K562 (cell line): ENCODE data around the gene SURF4. TPM values are rescaled to one million over a fixed set of nuclear protein-coding genes. Genes with fewer than 3 reads are reported as not detected.

Source experiments
- CBX1 ChIP-seq: sonication (generic); IDR thresholded peaks from 2 replicates; pipeline ENCODE4 v1.6.1; 2016; ENCODE audit warnings: antibody characterized with exemption, low read depth, mild to moderate bottlenecking
- GTF2E2 ChIP-seq: fragments of 200-800 bp; sonication (Bioruptor generic); IDR thresholded peaks from 2 replicates; pipeline ENCODE4 v1.6.1; 2016; ENCODE audit warnings: missing genetic modification characterization, missing compliant biosample characterization
- HNRNPLL ChIP-seq: fragments of 200-400 bp; formaldehyde crosslinking; IDR thresholded peaks from 2 replicates; pipeline ENCODE4 v1.6.1; 2017; ENCODE audit warnings: low read length, low read depth, mild to moderate bottlenecking; ENCODE audit not compliant: poor library complexity, severe bottlenecking
- MCM3 ChIP-seq: fragments of 450-650 bp; IDR thresholded peaks from 2 replicates; pipeline ENCODE4 v1.6.1; 2016
- MYBL2 ChIP-seq, 2 experiments: fragments of 450-650 bp in 1 of 2; sonication (generic) in 1 of 2; formaldehyde crosslinking in 1 of 2; IDR thresholded peaks; 2 replicates each; pipeline versions ENCODE4 v1.6.1 to v1.8.1; 2017 to 2022; ENCODE audit warnings: borderline replicate concordance in 1 of 2, inconsistent platforms in 1 of 2, low read depth in 1 of 2, mild to moderate bottlenecking in 1 of 2, missing genetic modification reagents in 1 of 2, moderate library complexity in 1 of 2
- NCOA4 ChIP-seq: fragments of 450-650 bp; IDR thresholded peaks from 2 replicates; pipeline ENCODE4 v1.6.1; 2018; ENCODE audit warnings: mild to moderate bottlenecking; ENCODE audit not compliant: partially characterized antibody
- RBM25 ChIP-seq: fragments of 200-400 bp; formaldehyde crosslinking; IDR thresholded peaks from 2 replicates; pipeline ENCODE4 v1.6.1; 2018; ENCODE audit warnings: low read length, low read depth, moderate library complexity; ENCODE audit not compliant: severe bottlenecking
- RBM34 ChIP-seq: fragments of 200-400 bp; formaldehyde crosslinking; IDR thresholded peaks from 2 replicates; pipeline ENCODE4 v1.6.1; 2018; ENCODE audit warnings: low read length, borderline replicate concordance; ENCODE audit not compliant: insufficient read depth
- RNF2 ChIP-seq: sonication (generic); IDR thresholded peaks from 2 replicates; pipeline ENCODE4 v1.6.1; 2016
- SIN3A ChIP-seq, 2 experiments: fragments of 150-350 bp in 1 of 2; IDR thresholded peaks; 2 replicates each; pipeline ENCODE4 v1.6.1; 2011 to 2016; ENCODE audit warnings: borderline replicate concordance in 2 of 2, low read depth in 2 of 2, low read length in 2 of 2, mild to moderate bottlenecking in 2 of 2, moderate library complexity in 2 of 2; ENCODE audit not compliant: control insufficient read depth in 1 of 2
- SMAD4 ChIP-seq: fragments of 250-450 bp; sonication (Bioruptor Pico); conservative IDR thresholded peaks from 2 replicates; pipeline ENCODE4 v1.8.0; 2021; ENCODE audit warnings: inconsistent platforms, mild to moderate bottlenecking, moderate library complexity
- SMARCE1 ChIP-seq: fragments of 450-650 bp; IDR thresholded peaks from 2 replicates; pipeline ENCODE4 v1.7.1; 2016; ENCODE audit warnings: mild to moderate bottlenecking
- TBL1XR1 ChIP-seq, 2 experiments: IDR thresholded peaks; 2 replicates each; pipeline ENCODE4 v1.6.1; 2012; ENCODE audit warnings: improper control_type of control experiment in 2 of 2, low read length in 2 of 2, mild to moderate bottlenecking in 1 of 2
- U2AF1 ChIP-seq: fragments of 200-400 bp; formaldehyde crosslinking; optimal IDR thresholded peaks from 2 replicates; pipeline ENCODE3; 2017; ENCODE audit warnings: mild to moderate bottlenecking, low read depth, low read length, moderate library complexity
- XRCC3 ChIP-seq: fragments of 450-650 bp; IDR thresholded peaks from 2 replicates; pipeline ENCODE4 v1.6.1; 2017; ENCODE audit warnings: mild to moderate bottlenecking, moderate library complexity
- ZNF121 ChIP-seq: sonication (generic); formaldehyde crosslinking; conservative IDR thresholded peaks from 2 replicates; pipeline ENCODE4 v1.8.0; 2022; ENCODE audit warnings: missing genetic modification reagents
- ZNF134 ChIP-seq: fragments of 250-450 bp; sonication (Bioruptor Pico); conservative IDR thresholded peaks from 2 replicates; pipeline ENCODE4 v1.4.0; 2020
- ZNF507 ChIP-seq: conservative IDR thresholded peaks from 2 replicates; pipeline ENCODE4 v1.6.1; 2017; ENCODE audit warnings: missing genetic modification characterization, missing compliant biosample characterization
- polyA plus RNA-seq, 8 experiments: library from polyadenylated mRNA; depleted of rRNA in 4 of 8; stranded (reverse) in 5 of 8; unstranded in 3 of 8; fragments of >200 nt; fragmentation: Nextera tagmentation in 2 of 8; fragmentation: Illumina TruSeq in 1 of 8; extraction: Ambion mirVana in 2 of 8; extraction: Trizol in 1 of 8; gene quantifications; 2 replicates each; pipeline versions ENCODE4 v1.2.1 to v1.2.3, GENCODE V29; 2011 to 2014; ENCODE audit warnings: inconsistent platforms in 1 of 8, missing spikeins in 1 of 8
- total RNA-seq, 7 experiments: library from RNA; depleted of rRNA in 6 of 7; stranded (reverse); fragments of >200 nt in 6 of 7; fragmentation: Illumina TruSeq in 2 of 7; extraction: Trizol in 2 of 7; gene quantifications; 2 replicates each; pipeline versions ENCODE4 v1.2.1 to v1.2.3, GENCODE V29; 2011 to 2021; ENCODE audit warnings: low replicate concordance in 1 of 7
- TF ChIP-seq, protein P1 (sequence below): fragments of 250-450 bp; sonication (Bioruptor Pico); IDR thresholded peaks from 2 replicates; pipeline ENCODE4 v1.4.0; 2020; ENCODE audit warnings: mild to moderate bottlenecking
- TF ChIP-seq, protein P2 (sequence below): sonication (generic); formaldehyde crosslinking; IDR thresholded peaks from 2 replicates; pipeline ENCODE4 v1.5.0; 2020; ENCODE audit warnings: missing genetic modification reagents
- TF ChIP-seq, protein P3 (sequence below): fragments of 250-450 bp; sonication (Bioruptor Pico); IDR thresholded peaks from 2 replicates; pipeline ENCODE4 v1.4.0; 2020
- TF ChIP-seq, protein P4 (sequence below), 2 experiments: fragments of 200-800 bp in 1 of 2; sonication (Bioruptor generic) in 1 of 2; sonication (generic) in 1 of 2; formaldehyde crosslinking in 1 of 2; IDR thresholded peaks in 1 of 2; conservative IDR thresholded peaks in 1 of 2; 2 replicates each; pipeline versions ENCODE4 v1.5.0 to v1.6.1; 2016 to 2020; ENCODE audit warnings: missing compliant biosample characterization in 1 of 2, missing genetic modification characterization in 1 of 2, missing genetic modification reagents in 1 of 2

SURF4 gene
- total and polyA plus RNA-seq, 9 of the 15 experiments (the other 6 are each of a cell fraction or from before 2014, with no cell fraction given), result 8.4 to 176 (median 130) TPM

- TF ChIP-seq SMAD4 (CRISPR knock-in tag) (0 out of 2 replicates have a peak, but pooled peaks have one; percentile 19), U2AF1 (peak; percentile 83), RBM25 (peak; percentile 77), TBL1XR1 (IDR thresholded peaks at IDR 0.05; ENCODE audit: low read length in 2 of 2) (peak; percentile 58 to 71; a peak in 1 of 4 replicates), SMARCE1 (no peak), NCOA4 (peak; percentile 100), GTF2E2 (tag) (peak; percentile 73; the same call in 1 of the 2 replicates), ZNF507 (tag) (no peak), RBM34 (no peak), HNRNPLL (peak; percentile 53), CBX1 (peak; percentile 91), SIN3A (IDR thresholded peaks at IDR 0.05; ENCODE audit: borderline replicate concordance in 2 of 2, control insufficient read depth in 1 of 2, low read depth in 2 of 2, low read length in 2 of 2) (peak; percentile 90 to 96), XRCC3 (no peak), MCM3 (no peak), ZNF121 (no peak), RNF2 (peak; percentile 92), MYBL2 (IDR thresholded peaks at IDR 0.05; ENCODE audit: low read depth) (no peak), MYBL2 (CRISPR knock-in tag; IDR thresholded peaks at IDR 0.05; ENCODE audit: borderline replicate concordance) (no peak), ZNF134 (CRISPR knock-in tag) (no peak)
- TF ChIP-seq, protein P1, sequence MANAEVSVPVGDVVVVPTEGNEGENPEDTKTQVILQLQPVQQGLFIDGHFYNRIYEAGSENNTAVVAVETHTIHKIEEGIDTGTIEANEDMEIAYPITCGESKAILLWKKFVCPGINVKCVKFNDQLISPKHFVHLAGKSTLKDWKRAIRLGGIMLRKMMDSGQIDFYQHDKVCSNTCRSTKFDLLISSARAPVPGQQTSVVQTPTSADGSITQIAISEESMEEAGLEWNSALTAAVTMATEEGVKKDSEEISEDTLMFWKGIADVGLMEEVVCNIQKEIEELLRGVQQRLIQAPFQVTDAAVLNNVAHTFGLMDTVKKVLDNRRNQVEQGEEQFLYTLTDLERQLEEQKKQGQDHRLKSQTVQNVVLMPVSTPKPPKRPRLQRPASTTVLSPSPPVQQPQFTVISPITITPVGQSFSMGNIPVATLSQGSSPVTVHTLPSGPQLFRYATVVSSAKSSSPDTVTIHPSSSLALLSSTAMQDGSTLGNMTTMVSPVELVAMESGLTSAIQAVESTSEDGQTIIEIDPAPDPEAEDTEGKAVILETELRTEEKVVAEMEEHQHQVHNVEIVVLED (CRISPR knock-in tag), result peak; percentile 85
- TF ChIP-seq, protein P2, sequence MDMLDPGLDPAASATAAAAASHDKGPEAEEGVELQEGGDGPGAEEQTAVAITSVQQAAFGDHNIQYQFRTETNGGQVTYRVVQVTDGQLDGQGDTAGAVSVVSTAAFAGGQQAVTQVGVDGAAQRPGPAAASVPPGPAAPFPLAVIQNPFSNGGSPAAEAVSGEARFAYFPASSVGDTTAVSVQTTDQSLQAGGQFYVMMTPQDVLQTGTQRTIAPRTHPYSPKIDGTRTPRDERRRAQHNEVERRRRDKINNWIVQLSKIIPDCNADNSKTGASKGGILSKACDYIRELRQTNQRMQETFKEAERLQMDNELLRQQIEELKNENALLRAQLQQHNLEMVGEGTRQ, result peak; percentile 3
- TF ChIP-seq, protein P3, sequence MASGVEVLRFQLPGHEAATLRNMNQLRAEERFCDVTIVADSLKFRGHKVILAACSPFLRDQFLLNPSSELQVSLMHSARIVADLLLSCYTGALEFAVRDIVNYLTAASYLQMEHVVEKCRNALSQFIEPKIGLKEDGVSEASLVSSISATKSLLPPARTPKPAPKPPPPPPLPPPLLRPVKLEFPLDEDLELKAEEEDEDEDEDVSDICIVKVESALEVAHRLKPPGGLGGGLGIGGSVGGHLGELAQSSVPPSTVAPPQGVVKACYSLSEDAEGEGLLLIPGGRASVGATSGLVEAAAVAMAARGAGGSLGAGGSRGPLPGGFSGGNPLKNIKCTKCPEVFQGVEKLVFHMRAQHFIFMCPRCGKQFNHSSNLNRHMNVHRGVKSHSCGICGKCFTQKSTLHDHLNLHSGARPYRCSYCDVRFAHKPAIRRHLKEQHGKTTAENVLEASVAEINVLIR, result peak; percentile 13; the same call in 1 of the 2 replicates
- TF ChIP-seq, protein P4, sequence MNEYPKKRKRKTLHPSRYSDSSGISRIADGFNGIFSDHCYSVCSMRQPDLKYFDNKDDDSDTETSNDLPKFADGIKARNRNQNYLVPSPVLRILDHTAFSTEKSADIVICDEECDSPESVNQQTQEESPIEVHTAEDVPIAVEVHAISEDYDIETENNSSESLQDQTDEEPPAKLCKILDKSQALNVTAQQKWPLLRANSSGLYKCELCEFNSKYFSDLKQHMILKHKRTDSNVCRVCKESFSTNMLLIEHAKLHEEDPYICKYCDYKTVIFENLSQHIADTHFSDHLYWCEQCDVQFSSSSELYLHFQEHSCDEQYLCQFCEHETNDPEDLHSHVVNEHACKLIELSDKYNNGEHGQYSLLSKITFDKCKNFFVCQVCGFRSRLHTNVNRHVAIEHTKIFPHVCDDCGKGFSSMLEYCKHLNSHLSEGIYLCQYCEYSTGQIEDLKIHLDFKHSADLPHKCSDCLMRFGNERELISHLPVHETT (CRISPR knock-in tag; conservative IDR thresholded peaks at IDR 0.05 in 1 of 2, IDR thresholded peaks at IDR 0.05 in 1 of 2), result peak in 1 of 2 experiments; percentile 89; a peak in 2 of 4 replicates
Observed at GRCh38 chr9:133335924-133336811, 39.7 kb downstream of the SURF4 start, which contains the start of gene SURF6 (continued).
